ENCODE data around the gene AEN. TPM values are rescaled to one million over a fixed set of nuclear protein-coding genes. Genes with fewer than 3 reads are reported as not detected.
A peak's percentile ranks its signal among the peaks of the same experiment; 100 is the strongest.

Gene AEN
- total and polyA plus RNA-seq, 2 of the 8 experiments (the other 6 are each of a cell fraction or from before 2014, with no cell fraction given), result 112 to 122 TPM

- Histone ChIP-seq H2BK5ac (ENCODE audit: low read depth, low read length) (no peak overlapping the region), H3K4me3 (ENCODE audit: extremely low read depth in 1 of 4, insufficient read depth in 2 of 4, low read depth in 3 of 4, low read length in 4 of 4) (no peak overlapping the region), H4K8ac (ENCODE audit: extremely low read depth, insufficient read depth, low read length) (no peak overlapping the region), H2AK5ac (ENCODE audit: low read depth, low read length) (no peak overlapping the region), H3K4ac (replicated peaks; ENCODE audit: insufficient read length, low read depth, low read length) (no peak overlapping the region), H2BK20ac (ENCODE audit: low read length) (no peak overlapping the region), H3K18ac (ENCODE audit: extremely low read depth, low read length) (no peak overlapping the region), H3K56ac (replicated peaks; ENCODE audit: insufficient read length, low read depth, low read length) (no peak overlapping the region), H3K4me1 (replicated peaks in 1 of 4; ENCODE audit: control insufficient read depth in 3 of 4, insufficient read depth in 4 of 4, low read length in 3 of 4) (no peaks in the 10 kb centered on the region), H3K14ac (ENCODE audit: insufficient read length) (no peak overlapping the region), H2BK120ac (replicated peaks; ENCODE audit: low read depth, low read length) (no peak overlapping the region), H3K9ac (replicated peaks in 1 of 4; ENCODE audit: extremely low read depth in 1 of 4, low read depth in 3 of 4, low read length in 3 of 4) (no peak overlapping the region), H4K91ac (replicated peaks; ENCODE audit: insufficient read length, low read length) (no peak overlapping the region), H4K20me1 (replicated peaks in 1 of 2; ENCODE audit: control insufficient read depth in 1 of 2, insufficient read depth in 2 of 2, low read length in 2 of 2) (no peaks in the 10 kb centered on the region), H3K36me3 (ENCODE audit: control insufficient read depth in 2 of 4, insufficient read depth in 4 of 4, low read length in 3 of 4) (no peaks in the 10 kb centered on the region), H4K5ac (ENCODE audit: insufficient read length, low read depth, low read length) (no peak overlapping the region), H3K9me3 (ENCODE audit: insufficient read depth in 2 of 2, low read depth in 1 of 2, low read length in 1 of 2) (no peaks in the 10 kb centered on the region), H3K4me2 (ENCODE audit: insufficient read depth in 1 of 2, low read depth in 2 of 2, low read length in 2 of 2) (no peak overlapping the region), H3K79me2 (ENCODE audit: control insufficient read depth in 1 of 2, insufficient read depth in 2 of 2, low read length in 2 of 2) (no peaks in the 10 kb centered on the region), H3K23ac (ENCODE audit: insufficient read length) (no peak overlapping the region), H2AFZ (ENCODE audit: low read length) (no peak overlapping the region), H3K27ac (ENCODE audit: low read depth, low read length) (no peak overlapping the region), H3K79me1 (ENCODE audit: low read depth, low read length) (no peaks in the 10 kb centered on the region), H2BK12ac (ENCODE audit: low read depth, low read length) (no peak overlapping the region), H3K23me2 (ENCODE audit: low read depth, low read length) (no peaks in the 10 kb centered on the region), H2BK15ac (ENCODE audit: low read length) (no peak overlapping the region), H3K27me3 (replicated peaks in 1 of 4; ENCODE audit: control insufficient read depth in 3 of 4, extremely low read depth in 1 of 4, insufficient read depth in 3 of 4, low read length in 3 of 4) (no peaks in the 10 kb centered on the region)
- POLR2A ChIA-PET (ENCODE audit: partially characterized antibody), result no interaction called here
- WGBS, 2 experiments (ENCODE audit: extremely low coverage in 1 of 2, insufficient coverage in 1 of 2, insufficient read length in 1 of 2, insufficient replicate concordance in 2 of 2, low coverage in 1 of 2, low lambda C conversion rate in 2 of 2, missing lambda C conversion rate in 1 of 2), result 89% methylated on average over 6 of the region's 6 CpGs; no CpG with 5 or more reads in 1 of the 2 experiments
- no peak for TF ChIP-seq POLR2A (IDR thresholded peaks at IDR 0.05; ENCODE audit: control extremely low read depth in 1 of 2, low read depth in 2 of 2, low read length in 2 of 2)
- TF ChIP-seq ASH2L (IDR thresholded peaks at IDR 0.05; ENCODE audit: low read length), result no peak
- no peak for TF ChIP-seq TAF7 (optimal IDR thresholded peaks at IDR 0.05; ENCODE audit: borderline replicate concordance, low read depth, low read length)
- TF ChIP-seq, protein P1, sequence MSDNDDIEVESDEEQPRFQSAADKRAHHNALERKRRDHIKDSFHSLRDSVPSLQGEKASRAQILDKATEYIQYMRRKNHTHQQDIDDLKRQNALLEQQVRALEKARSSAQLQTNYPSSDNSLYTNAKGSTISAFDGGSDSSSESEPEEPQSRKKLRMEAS (IDR thresholded peaks at IDR 0.05), result no peak
- no peak for TF ChIP-seq JUND (IDR thresholded peaks at IDR 0.05; ENCODE audit: low read length)
- no peak for TF ChIP-seq CBX5 (IDR thresholded peaks at IDR 0.05; ENCODE audit: low read depth, low read length)
- TF ChIP-seq JUN (IDR thresholded peaks at IDR 0.05; ENCODE audit: low read depth, low read length), result no peak
- TF ChIP-seq GTF2F1 (IDR thresholded peaks at IDR 0.05; ENCODE audit: borderline replicate concordance, low read depth, low read length), result no peak
- TF ChIP-seq HDAC6 (IDR thresholded peaks at IDR 0.05; ENCODE audit: low read depth, low read length), result no peak
- no peak for TF ChIP-seq ZNF274 (IDR thresholded peaks at IDR 0.05; ENCODE audit: borderline replicate concordance, extremely low read depth, low read length)
- TF ChIP-seq TAF1 (IDR thresholded peaks at IDR 0.05; ENCODE audit: low read depth, low read length), result no peak
- TF ChIP-seq TBP (IDR thresholded peaks at IDR 0.05; ENCODE audit: low read depth, low read length), result no peak
- no peak for TF ChIP-seq KDM1A (IDR thresholded peaks at IDR 0.05; ENCODE audit: borderline replicate concordance, low read length)
- peak in 1 of 2 experiments; percentile 17 for DNase-seq (ENCODE audit: low read depth in 1 of 2, low spot score in 2 of 2)
- CTCF ChIA-PET (ENCODE audit: partially characterized antibody), result interaction anchor here (1.5 to 2.3 kb wide), 2 partner anchors 15 to 21 kb away, joined by 4 to 17 read pairs; no protein-coding TSS in a partner anchor
- no peak for FAIRE-seq
Observed at GRCh38 chr15:88678755-88679154, 57.6 kb downstream of the AEN start.
